ENCODE data around the gene ACSL6. TPM values are rescaled to one million over a fixed set of nuclear protein-coding genes. Genes with fewer than 3 reads are reported as not detected.

Gene ACSL6
- total RNA-seq, 4 donors from 2014 or later = 0.18 to 1.3 TPM; not detected in 2

- no peak overlapping the region for H3K27ac ChIP-seq
- H3K4me3 ChIP-seq = no peak overlapping the region
- DNase-seq = no peak
- no peaks in the 10 kb centered on the region for H3K27me3 ChIP-seq
- intact Hi-C loops (cut with DNase I; ENCODE audit: low total_unique reads) = no loop called here
- no peaks in the 10 kb centered on the region for H3K4me1 ChIP-seq
- no peak for TF ChIP-seq CTCF (IDR thresholded peaks at IDR 0.05)
- TF ChIP-seq POLR2A (IDR thresholded peaks at IDR 0.05) = no peak
- no peaks in the 10 kb centered on the region for H3K9me3 ChIP-seq
- no peaks in the 10 kb centered on the region for H3K36me3 ChIP-seq
Measured at GRCh38 chr5:131984956-131985665, 26.3 kb downstream of the ACSL6 start.

GRCh38 chr5:131983244-131983771 lies 28.1 kb downstream of the ACSL6 start:
- H3K27ac ChIP-seq = no peak overlapping the region
- no peaks in the 10 kb centered on the region for H3K27me3 ChIP-seq
- TF ChIP-seq CTCF (IDR thresholded peaks at IDR 0.05) (no peak), POLR2A (IDR thresholded peaks at IDR 0.05) (no peak)
- intact Hi-C loops (cut with DNase I; ENCODE audit: low total_unique reads) = no loop called here
- H3K36me3 ChIP-seq = no peaks in the 10 kb centered on the region
- H3K4me3 ChIP-seq = no peak overlapping the region
- DNase-seq = no peak
- no peaks in the 10 kb centered on the region for H3K9me3 ChIP-seq
- H3K4me1 ChIP-seq = no peaks in the 10 kb centered on the region

- Histone ChIP-seq H3K36me3 (no peaks in the 10 kb centered on the region), H3K4me1 (no peaks in the 10 kb centered on the region), H3K27me3 (no peaks in the 10 kb centered on the region), H3K27ac (no peak overlapping the region), H3K9me3 (no peaks in the 10 kb centered on the region), H3K4me3 (no peak overlapping the region)
- intact Hi-C loops (cut with DNase I; ENCODE audit: low total_unique reads) = no loop called here
- DNase-seq = no peak
- TF ChIP-seq POLR2A (IDR thresholded peaks at IDR 0.05) (no peak), CTCF (IDR thresholded peaks at IDR 0.05) (no peak)
Measured at GRCh38 chr5:131981516-131981915, 29.9 kb downstream of the ACSL6 start.

GRCh38 chr5:131980696-131981095 lies 30.8 kb downstream of the ACSL6 start:
- no peaks in the 10 kb centered on the region for H3K9me3 ChIP-seq
- H3K27ac ChIP-seq = no peak overlapping the region
- no peaks in the 10 kb centered on the region for H3K27me3 ChIP-seq
- no peak for DNase-seq
- TF ChIP-seq POLR2A (IDR thresholded peaks at IDR 0.05) = no peak
- no peak for TF ChIP-seq CTCF (IDR thresholded peaks at IDR 0.05)
- intact Hi-C loops (cut with DNase I; ENCODE audit: low total_unique reads) = no loop called here
- H3K4me1 ChIP-seq = no peaks in the 10 kb centered on the region
- no peak overlapping the region for H3K4me3 ChIP-seq
- no peaks in the 10 kb centered on the region for H3K36me3 ChIP-seq

- H3K9me3 ChIP-seq = no peaks in the 10 kb centered on the region
- H3K27ac ChIP-seq = no peak overlapping the region
- H3K4me3 ChIP-seq = no peak overlapping the region
- no peaks in the 10 kb centered on the region for H3K27me3 ChIP-seq
- no peaks in the 10 kb centered on the region for H3K36me3 ChIP-seq
- TF ChIP-seq CTCF (IDR thresholded peaks at IDR 0.05) = no peak
- TF ChIP-seq POLR2A (IDR thresholded peaks at IDR 0.05) = no peak
- DNase-seq = no peak
- H3K4me1 ChIP-seq = no peaks in the 10 kb centered on the region
- intact Hi-C loops (cut with DNase I; ENCODE audit: low total_unique reads) = no loop called here
Measured at GRCh38 chr5:131979816-131980215, 31.6 kb downstream of the ACSL6 start.

All from uterus (tissue), 4 donors.